ENCODE data around the gene ANXA11.

Gene ANXA11

GRCh38 chr10:80158126-80158525 lies 47.2 kb downstream of the ANXA11 start:
- Histone ChIP-seq H3K27me3 (no peaks in the 10 kb centered on the region), H3K4me3 (ENCODE audit: low read depth, low read length) (no peak overlapping the region), H3K36me3 (no peaks in the 10 kb centered on the region), H3K4me1 (peaks cover 16% of the 10 kb centered on the region), H3K9me3 (no peaks in the 10 kb centered on the region)
- no peak for TF ChIP-seq CTCF (IDR thresholded peaks at IDR 0.05; ENCODE audit: low read depth, low read length)
- DNase-seq: no peak

GRCh38 chr10:80157561-80157960 lies 47.8 kb downstream of the ANXA11 start:
- Histone ChIP-seq H3K27me3 (no peaks in the 10 kb centered on the region), H3K4me1 (peaks cover 16% of the 10 kb centered on the region), H3K4me3 (ENCODE audit: low read depth, low read length) (no peak overlapping the region), H3K9me3 (no peaks in the 10 kb centered on the region), H3K36me3 (no peaks in the 10 kb centered on the region)
- no peak for DNase-seq
- TF ChIP-seq CTCF (IDR thresholded peaks at IDR 0.05; ENCODE audit: low read depth, low read length): no peak

GRCh38 chr10:80156216-80156615 lies 49.1 kb downstream of the ANXA11 start:
- Histone ChIP-seq H3K4me3 (ENCODE audit: low read depth, low read length) (no peak overlapping the region), H3K9me3 (no peaks in the 10 kb centered on the region), H3K27me3 (no peaks in the 10 kb centered on the region), H3K36me3 (no peaks in the 10 kb centered on the region), H3K4me1 (peaks cover 16% of the 10 kb centered on the region)
- DNase-seq: no peak
- no peak for TF ChIP-seq CTCF (IDR thresholded peaks at IDR 0.05; ENCODE audit: low read depth, low read length)

- H3K4me1 ChIP-seq: peaks cover 16% of the 10 kb centered on the region
- no peaks in the 10 kb centered on the region for H3K36me3 ChIP-seq
- H3K27me3 ChIP-seq: no peaks in the 10 kb centered on the region
- no peak overlapping the region for H3K4me3 ChIP-seq (ENCODE audit: low read depth, low read length)
- H3K9me3 ChIP-seq: no peaks in the 10 kb centered on the region
- TF ChIP-seq CTCF (IDR thresholded peaks at IDR 0.05; ENCODE audit: low read depth, low read length): no peak
- no peak for DNase-seq
These were observed 49.6 kb downstream of the ANXA11 start for GRCh38 chr10:80155696-80156215.

DNA sequence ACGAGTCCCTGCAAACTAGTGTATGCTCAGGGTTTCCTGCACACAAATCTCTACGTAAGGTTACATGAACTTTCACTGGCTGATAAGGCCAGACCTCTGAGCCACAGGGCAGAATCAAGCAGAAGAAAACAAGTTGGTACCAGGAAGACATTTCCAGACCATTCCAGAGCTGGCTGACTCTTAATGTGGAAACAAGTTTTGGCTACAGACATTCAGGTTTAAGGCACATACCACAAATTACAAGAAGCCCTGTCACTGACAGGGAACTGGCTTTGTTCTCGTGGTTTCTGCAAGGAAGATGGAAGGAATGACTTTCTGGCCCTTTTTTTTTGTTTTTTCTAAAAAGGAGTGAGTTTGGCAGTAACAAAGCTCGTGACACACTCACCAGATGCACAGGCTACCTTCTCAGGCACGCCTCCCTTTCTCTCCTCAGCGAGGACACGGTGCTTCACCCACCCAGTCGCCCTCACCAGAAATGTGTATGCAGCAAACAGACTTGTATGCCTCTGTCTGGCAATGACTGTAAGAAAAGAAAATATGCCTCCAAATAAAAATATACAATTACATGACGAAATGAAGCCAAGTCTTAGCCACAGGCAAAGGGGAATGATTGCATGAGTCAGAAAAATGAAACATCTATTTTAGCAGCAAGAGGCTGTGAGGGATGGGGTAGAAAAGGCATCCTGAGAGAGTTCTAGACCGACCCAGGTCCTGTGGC lies 50.2 kb downstream of the ANXA11 start:
- no peaks in the 10 kb centered on the region for H3K27me3 ChIP-seq
- H3K9me3 ChIP-seq: no peaks in the 10 kb centered on the region
- peaks cover 16% of the 10 kb centered on the region for H3K4me1 ChIP-seq
- no peak for TF ChIP-seq CTCF (IDR thresholded peaks at IDR 0.05; ENCODE audit: low read depth, low read length)
- no peaks in the 10 kb centered on the region for H3K36me3 ChIP-seq
- H3K4me3 ChIP-seq (ENCODE audit: low read depth, low read length): no peak overlapping the region
- no peak for DNase-seq

- Histone ChIP-seq H3K9me3 (no peaks in the 10 kb centered on the region), H3K36me3 (no peaks in the 10 kb centered on the region), H3K27me3 (no peaks in the 10 kb centered on the region), H3K4me3 (ENCODE audit: low read depth, low read length) (no peak overlapping the region), H3K4me1 (peaks cover 14% of the 10 kb centered on the region)
- TF ChIP-seq CTCF (IDR thresholded peaks at IDR 0.05; ENCODE audit: low read depth, low read length): no peak
- DNase-seq: no peak
These were observed 50.7 kb downstream of the ANXA11 start for GRCh38 chr10:80154626-80154977.
